ENCODE results near the gene PAX8.

GRCh38 chr2:113253453-113253852 is 25.3 kb downstream of the PAX8 start:
- no peak for TF ChIP-seq CTCF (IDR thresholded peaks at IDR 0.05; ENCODE audit: insufficient read depth, low read length)
- no peak for TF ChIP-seq REST (IDR thresholded peaks at IDR 0.05; ENCODE audit: insufficient replicate concordance, low read depth)
- no peak for TF ChIP-seq POLR2AphosphoS5 (IDR thresholded peaks at IDR 0.05; ENCODE audit: low read depth)
- no peak for TF ChIP-seq SPI1 (IDR thresholded peaks at IDR 0.05; ENCODE audit: borderline replicate concordance, low read depth)
- TF ChIP-seq GABPA (IDR thresholded peaks at IDR 0.05; ENCODE audit: low read depth): no peak
